ENCODE results near the gene KCNG2. TPM values are rescaled to one million over a fixed set of nuclear protein-coding genes. Genes with fewer than 3 reads are reported as not detected.

KCNG2 gene
- total and polyA plus RNA-seq, 2 experiments from 2014 or later = 0.13 to 0.52 TPM

DNA sequence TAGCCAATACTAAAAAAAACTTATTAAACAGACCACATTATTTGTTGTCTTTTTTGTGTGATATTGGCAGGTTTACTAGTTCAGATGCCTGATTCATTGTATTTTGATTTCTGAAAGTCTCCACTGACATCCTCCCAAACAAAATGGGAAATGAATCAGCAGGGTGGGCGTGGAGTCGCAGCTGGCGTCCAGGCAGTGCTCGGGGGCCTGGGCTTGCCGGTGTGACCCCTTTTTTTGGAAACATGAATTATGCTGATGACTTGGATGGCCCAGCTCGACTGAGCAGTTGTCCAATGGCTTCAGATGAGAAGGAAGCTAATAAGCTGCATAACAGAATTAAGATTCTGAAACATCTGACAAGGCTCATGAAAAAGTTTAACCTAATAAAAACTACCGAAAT, 1.7 kb upstream of the KCNG2 start (continued):
- TF ChIP-seq, protein P1, sequence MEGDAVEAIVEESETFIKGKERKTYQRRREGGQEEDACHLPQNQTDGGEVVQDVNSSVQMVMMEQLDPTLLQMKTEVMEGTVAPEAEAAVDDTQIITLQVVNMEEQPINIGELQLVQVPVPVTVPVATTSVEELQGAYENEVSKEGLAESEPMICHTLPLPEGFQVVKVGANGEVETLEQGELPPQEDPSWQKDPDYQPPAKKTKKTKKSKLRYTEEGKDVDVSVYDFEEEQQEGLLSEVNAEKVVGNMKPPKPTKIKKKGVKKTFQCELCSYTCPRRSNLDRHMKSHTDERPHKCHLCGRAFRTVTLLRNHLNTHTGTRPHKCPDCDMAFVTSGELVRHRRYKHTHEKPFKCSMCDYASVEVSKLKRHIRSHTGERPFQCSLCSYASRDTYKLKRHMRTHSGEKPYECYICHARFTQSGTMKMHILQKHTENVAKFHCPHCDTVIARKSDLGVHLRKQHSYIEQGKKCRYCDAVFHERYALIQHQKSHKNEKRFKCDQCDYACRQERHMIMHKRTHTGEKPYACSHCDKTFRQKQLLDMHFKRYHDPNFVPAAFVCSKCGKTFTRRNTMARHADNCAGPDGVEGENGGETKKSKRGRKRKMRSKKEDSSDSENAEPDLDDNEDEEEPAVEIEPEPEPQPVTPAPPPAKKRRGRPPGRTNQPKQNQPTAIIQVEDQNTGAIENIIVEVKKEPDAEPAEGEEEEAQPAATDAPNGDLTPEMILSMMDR (conservative IDR thresholded peaks at IDR 0.05; ENCODE audit: low read depth in 2 of 2) = no peak
- TF ChIP-seq, protein P2, sequence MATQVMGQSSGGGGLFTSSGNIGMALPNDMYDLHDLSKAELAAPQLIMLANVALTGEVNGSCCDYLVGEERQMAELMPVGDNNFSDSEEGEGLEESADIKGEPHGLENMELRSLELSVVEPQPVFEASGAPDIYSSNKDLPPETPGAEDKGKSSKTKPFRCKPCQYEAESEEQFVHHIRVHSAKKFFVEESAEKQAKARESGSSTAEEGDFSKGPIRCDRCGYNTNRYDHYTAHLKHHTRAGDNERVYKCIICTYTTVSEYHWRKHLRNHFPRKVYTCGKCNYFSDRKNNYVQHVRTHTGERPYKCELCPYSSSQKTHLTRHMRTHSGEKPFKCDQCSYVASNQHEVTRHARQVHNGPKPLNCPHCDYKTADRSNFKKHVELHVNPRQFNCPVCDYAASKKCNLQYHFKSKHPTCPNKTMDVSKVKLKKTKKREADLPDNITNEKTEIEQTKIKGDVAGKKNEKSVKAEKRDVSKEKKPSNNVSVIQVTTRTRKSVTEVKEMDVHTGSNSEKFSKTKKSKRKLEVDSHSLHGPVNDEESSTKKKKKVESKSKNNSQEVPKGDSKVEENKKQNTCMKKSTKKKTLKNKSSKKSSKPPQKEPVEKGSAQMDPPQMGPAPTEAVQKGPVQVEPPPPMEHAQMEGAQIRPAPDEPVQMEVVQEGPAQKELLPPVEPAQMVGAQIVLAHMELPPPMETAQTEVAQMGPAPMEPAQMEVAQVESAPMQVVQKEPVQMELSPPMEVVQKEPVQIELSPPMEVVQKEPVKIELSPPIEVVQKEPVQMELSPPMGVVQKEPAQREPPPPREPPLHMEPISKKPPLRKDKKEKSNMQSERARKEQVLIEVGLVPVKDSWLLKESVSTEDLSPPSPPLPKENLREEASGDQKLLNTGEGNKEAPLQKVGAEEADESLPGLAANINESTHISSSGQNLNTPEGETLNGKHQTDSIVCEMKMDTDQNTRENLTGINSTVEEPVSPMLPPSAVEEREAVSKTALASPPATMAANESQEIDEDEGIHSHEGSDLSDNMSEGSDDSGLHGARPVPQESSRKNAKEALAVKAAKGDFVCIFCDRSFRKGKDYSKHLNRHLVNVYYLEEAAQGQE (IDR thresholded peaks at IDR 0.05; ENCODE audit: unreplicated experiment) = no peak
- TF ChIP-seq POLR2AphosphoS5 (IDR thresholded peaks at IDR 0.05; ENCODE audit: low read depth) (no peak), CREB1 (CRISPR knock-in tag; IDR thresholded peaks at IDR 0.05; ENCODE audit: low read depth) (no peak)

DNA sequence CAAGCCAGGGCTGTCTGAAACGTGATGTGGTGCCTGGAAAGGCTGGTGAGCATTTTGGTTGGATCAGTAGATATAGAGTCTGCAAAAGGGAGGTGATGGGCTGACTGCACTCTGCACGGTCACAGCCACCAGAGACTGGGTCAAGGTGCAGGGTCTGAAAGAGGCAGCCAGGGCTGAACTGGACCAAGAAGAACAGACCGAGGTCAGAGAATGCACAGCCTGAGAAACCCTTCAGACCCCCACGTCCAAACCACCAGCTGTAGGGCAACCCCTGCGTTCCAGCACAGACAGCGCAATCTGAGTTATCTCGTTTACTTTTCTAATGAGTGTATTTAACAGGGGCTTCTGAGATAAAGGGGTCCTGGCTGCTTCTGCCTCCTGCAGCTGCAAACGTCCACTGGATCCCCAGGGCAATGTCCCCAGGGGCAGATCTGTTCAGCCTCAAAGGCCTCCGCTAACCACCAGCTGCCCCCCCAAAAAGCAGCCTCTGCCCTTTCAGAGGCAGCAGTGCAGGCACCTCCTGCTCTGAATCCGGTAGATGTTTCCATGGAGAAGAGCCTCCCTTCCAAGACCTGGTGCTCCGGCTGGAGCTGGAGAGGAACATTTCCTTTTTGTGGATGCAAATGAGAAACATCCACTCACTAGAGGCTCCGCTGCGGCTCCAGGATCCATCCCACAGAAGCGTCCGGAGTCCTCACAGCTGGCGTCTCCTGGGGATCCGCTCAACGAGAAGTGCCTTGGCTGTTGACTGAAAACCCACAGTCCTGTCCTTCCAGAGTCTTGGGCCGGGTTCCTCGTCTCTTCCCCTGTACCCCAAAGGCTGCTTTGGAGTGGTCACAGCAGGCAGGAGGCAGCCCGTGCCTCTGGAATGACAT, 970 bp upstream of the KCNG2 start:
- H4K20me1 ChIP-seq (replicated peaks; ENCODE audit: insufficient read depth) = 0 out of 2 replicates have a peak, but pooled peaks cover 3% of the 10 kb centered on the region
- no peaks in the 10 kb centered on the region for H3K79me2 ChIP-seq (replicated peaks; ENCODE audit: insufficient read depth)
- H3K4me1 ChIP-seq (ENCODE audit: insufficient read depth) = peaks cover 10% of the 10 kb centered on the region; the same call in 1 of the 2 replicates
- H3K4me1 Mint-ChIP-seq = peaks cover 10% of the 10 kb centered on the region
- peaks cover 44% of the 10 kb centered on the region for H3K27me3 Mint-ChIP-seq (ENCODE audit: insufficient read depth, low read depth, poor library complexity)
- no peak overlapping the region for H3K27ac Mint-ChIP-seq
- no peaks in the 10 kb centered on the region for H3K36me3 ChIP-seq (ENCODE audit: insufficient read depth)
- H3K36me3 Mint-ChIP-seq (ENCODE audit: low read depth) = no peaks in the 10 kb centered on the region; the same call in 2 of the 3 replicates
- no peak overlapping the region for H2AFZ ChIP-seq
- peaks cover 45% of the 10 kb centered on the region for H3K27me3 ChIP-seq (ENCODE audit: insufficient read depth)
- H3K4me3 Mint-ChIP-seq = peak overlapping the region; percentile 68
- H3K9me3 Mint-ChIP-seq = no peaks in the 10 kb centered on the region
- no peaks in the 10 kb centered on the region for H3F3A ChIP-seq (replicated peaks; ENCODE audit: low read depth)
- ATAC-seq = peak; percentile 5; the same call in 1 of the 3 replicates
- no peak overlapping the region for H3K4me2 ChIP-seq
- DNase-seq (ENCODE audit: low spot score) = peak; percentile 53
- H3K9me2 ChIP-seq (ENCODE audit: insufficient read depth) = no peaks in the 10 kb centered on the region
- H3K4me3 ChIP-seq = no peak overlapping the region; the same call in 1 of the 2 replicates
- H3K27ac ChIP-seq (ENCODE audit: low read depth) = no peak overlapping the region
- TF ChIP-seq, protein P1 (conservative IDR thresholded peaks at IDR 0.05; ENCODE audit: low read depth in 2 of 2) = no peak
- no peak for TF ChIP-seq POLR2AphosphoS5 (IDR thresholded peaks at IDR 0.05; ENCODE audit: low read depth)
- no peak for TF ChIP-seq ZNF331 (CRISPR knock-in tag; IDR thresholded peaks at IDR 0.05; ENCODE audit: low read depth)
- TF ChIP-seq, protein P3, sequence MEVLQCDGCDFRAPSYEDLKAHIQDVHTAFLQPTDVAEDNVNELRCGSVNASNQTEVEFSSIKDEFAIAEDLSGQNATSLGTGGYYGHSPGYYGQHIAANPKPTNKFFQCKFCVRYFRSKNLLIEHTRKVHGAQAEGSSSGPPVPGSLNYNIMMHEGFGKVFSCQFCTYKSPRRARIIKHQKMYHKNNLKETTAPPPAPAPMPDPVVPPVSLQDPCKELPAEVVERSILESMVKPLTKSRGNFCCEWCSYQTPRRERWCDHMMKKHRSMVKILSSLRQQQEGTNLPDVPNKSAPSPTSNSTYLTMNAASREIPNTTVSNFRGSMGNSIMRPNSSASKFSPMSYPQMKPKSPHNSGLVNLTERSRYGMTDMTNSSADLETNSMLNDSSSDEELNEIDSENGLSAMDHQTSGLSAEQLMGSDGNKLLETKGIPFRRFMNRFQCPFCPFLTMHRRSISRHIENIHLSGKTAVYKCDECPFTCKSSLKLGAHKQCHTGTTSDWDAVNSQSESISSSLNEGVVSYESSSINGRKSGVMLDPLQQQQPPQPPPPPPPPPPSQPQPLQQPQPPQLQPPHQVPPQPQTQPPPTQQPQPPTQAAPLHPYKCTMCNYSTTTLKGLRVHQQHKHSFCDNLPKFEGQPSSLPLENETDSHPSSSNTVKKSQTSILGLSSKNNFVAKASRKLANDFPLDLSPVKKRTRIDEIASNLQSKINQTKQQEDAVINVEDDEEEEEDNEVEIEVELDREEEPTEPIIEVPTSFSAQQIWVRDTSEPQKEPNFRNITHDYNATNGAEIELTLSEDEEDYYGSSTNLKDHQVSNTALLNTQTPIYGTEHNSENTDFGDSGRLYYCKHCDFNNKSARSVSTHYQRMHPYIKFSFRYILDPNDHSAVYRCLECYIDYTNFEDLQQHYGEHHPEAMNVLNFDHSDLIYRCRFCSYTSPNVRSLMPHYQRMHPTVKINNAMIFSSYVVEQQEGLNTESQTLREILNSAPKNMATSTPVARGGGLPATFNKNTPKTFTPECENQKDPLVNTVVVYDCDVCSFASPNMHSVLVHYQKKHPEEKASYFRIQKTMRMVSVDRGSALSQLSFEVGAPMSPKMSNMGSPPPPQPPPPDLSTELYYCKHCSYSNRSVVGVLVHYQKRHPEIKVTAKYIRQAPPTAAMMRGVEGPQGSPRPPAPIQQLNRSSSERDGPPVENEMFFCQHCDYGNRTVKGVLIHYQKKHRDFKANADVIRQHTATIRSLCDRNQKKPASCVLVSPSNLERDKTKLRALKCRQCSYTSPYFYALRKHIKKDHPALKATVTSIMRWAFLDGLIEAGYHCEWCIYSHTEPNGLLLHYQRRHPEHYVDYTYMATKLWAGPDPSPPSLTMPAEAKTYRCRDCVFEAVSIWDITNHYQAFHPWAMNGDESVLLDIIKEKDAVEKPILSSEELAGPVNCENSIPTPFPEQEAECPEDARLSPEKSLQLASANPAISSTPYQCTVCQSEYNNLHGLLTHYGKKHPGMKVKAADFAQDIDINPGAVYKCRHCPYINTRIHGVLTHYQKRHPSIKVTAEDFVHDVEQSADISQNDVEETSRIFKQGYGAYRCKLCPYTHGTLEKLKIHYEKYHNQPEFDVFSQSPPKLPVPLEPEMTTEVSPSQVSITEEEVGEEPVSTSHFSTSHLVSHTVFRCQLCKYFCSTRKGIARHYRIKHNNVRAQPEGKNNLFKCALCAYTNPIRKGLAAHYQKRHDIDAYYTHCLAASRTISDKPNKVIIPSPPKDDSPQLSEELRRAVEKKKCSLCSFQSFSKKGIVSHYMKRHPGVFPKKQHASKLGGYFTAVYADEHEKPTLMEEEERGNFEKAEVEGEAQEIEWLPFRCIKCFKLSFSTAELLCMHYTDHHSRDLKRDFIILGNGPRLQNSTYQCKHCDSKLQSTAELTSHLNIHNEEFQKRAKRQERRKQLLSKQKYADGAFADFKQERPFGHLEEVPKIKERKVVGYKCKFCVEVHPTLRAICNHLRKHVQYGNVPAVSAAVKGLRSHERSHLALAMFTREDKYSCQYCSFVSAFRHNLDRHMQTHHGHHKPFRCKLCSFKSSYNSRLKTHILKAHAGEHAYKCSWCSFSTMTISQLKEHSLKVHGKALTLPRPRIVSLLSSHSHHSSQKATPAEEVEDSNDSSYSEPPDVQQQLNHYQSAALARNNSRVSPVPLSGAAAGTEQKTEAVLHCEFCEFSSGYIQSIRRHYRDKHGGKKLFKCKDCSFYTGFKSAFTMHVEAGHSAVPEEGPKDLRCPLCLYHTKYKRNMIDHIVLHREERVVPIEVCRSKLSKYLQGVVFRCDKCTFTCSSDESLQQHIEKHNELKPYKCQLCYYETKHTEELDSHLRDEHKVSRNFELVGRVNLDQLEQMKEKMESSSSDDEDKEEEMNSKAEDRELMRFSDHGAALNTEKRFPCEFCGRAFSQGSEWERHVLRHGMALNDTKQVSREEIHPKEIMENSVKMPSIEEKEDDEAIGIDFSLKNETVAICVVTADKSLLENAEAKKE (CRISPR knock-in tag; IDR thresholded peaks at IDR 0.05) = no peak
- TF ChIP-seq EZH2phosphoT487 (IDR thresholded peaks at IDR 0.05; ENCODE audit: unreplicated experiment) = no peak
- no peak for TF ChIP-seq ZNF114 (CRISPR knock-in tag; IDR thresholded peaks at IDR 0.05)
- no peak for TF ChIP-seq STAT1 (IDR thresholded peaks at IDR 0.05; ENCODE audit: unreplicated experiment)

Measured in GM23338 (cell line).